ENCODE results near the gene HCFC2.

Gene HCFC2

GRCh38 chr12:104049903-104050356, 14.4 kb upstream of the HCFC2 start, which contains the start of gene GLT8D2:
GLT8D2 (minus strand) TSS chr12:104050187; CDS start chr12:104019648, 30,539 bp downstream.
- Histone ChIP-seq H3F3A (ENCODE audit: insufficient read depth, low read length) (no peaks in the 10 kb centered on the region), H3K27me3 (ENCODE audit: insufficient read depth, low read length) (no peaks in the 10 kb centered on the region), H3K4me2 (ENCODE audit: low read length) (no peak within 1 kb of the TSS), H4K20me1 (ENCODE audit: insufficient read depth, low read length) (no peaks in the 10 kb centered on the region), H3K9me3 (ENCODE audit: low read length) (no peaks in the 10 kb centered on the region), H3K9ac (ENCODE audit: low read length) (no peak within 1 kb of the TSS), H3K79me2 (ENCODE audit: insufficient read depth, low read length) (no peaks in the 10 kb centered on the region), H3K9me2 (ENCODE audit: low read depth, low read length) (no peaks in the 10 kb centered on the region), H3K4me3 (ENCODE audit: low read depth, low read length, poor library complexity, severe bottlenecking) (no peak within 1 kb of the TSS), H3K36me3 (ENCODE audit: insufficient read depth, low read length) (no peaks in the 10 kb centered on the region), H3K4me1 (ENCODE audit: insufficient read depth, low read length, severe bottlenecking) (no peaks in the 10 kb centered on the region), H3K27ac (ENCODE audit: low read depth, low read length, poor library complexity, severe bottlenecking) (no peak within 1 kb of the TSS), H2AFZ (ENCODE audit: low read length) (no peak within 1 kb of the TSS)
- no peak for TF ChIP-seq CTCF (IDR thresholded peaks at IDR 0.05; ENCODE audit: low read length)
- TF ChIP-seq EZH2 (IDR thresholded peaks at IDR 0.05; ENCODE audit: borderline replicate concordance, low read length) = no peak

GRCh38 chr12:104050436-104050835, 13.9 kb upstream of the HCFC2 start:
- Histone ChIP-seq H4K20me1 (ENCODE audit: insufficient read depth, low read length) (no peaks in the 10 kb centered on the region), H3K79me2 (ENCODE audit: insufficient read depth, low read length) (no peaks in the 10 kb centered on the region), H2AFZ (ENCODE audit: low read length) (no peak overlapping the region), H3K4me3 (ENCODE audit: low read depth, low read length, poor library complexity, severe bottlenecking) (no peak overlapping the region), H3K27me3 (ENCODE audit: insufficient read depth, low read length) (no peaks in the 10 kb centered on the region), H3K9ac (ENCODE audit: low read length) (no peak overlapping the region), H3K9me2 (ENCODE audit: low read depth, low read length) (no peaks in the 10 kb centered on the region), H3K9me3 (ENCODE audit: low read length) (no peaks in the 10 kb centered on the region), H3K27ac (ENCODE audit: low read depth, low read length, poor library complexity, severe bottlenecking) (no peak overlapping the region), H3K4me2 (ENCODE audit: low read length) (no peak overlapping the region), H3K4me1 (ENCODE audit: insufficient read depth, low read length, severe bottlenecking) (no peaks in the 10 kb centered on the region), H3K36me3 (ENCODE audit: insufficient read depth, low read length) (no peaks in the 10 kb centered on the region), H3F3A (ENCODE audit: insufficient read depth, low read length) (no peaks in the 10 kb centered on the region)
- TF ChIP-seq CTCF (IDR thresholded peaks at IDR 0.05; ENCODE audit: low read length) = no peak

GRCh38 chr12:104054681-104055346, 9.5 kb upstream of the HCFC2 start:
- H3F3A ChIP-seq (ENCODE audit: insufficient read depth, low read length) = no peaks in the 10 kb centered on the region
- H2AFZ ChIP-seq (ENCODE audit: low read length) = no peak overlapping the region
- H4K20me1 ChIP-seq (ENCODE audit: insufficient read depth, low read length) = no peaks in the 10 kb centered on the region
- H3K27ac ChIP-seq (ENCODE audit: low read depth, low read length, poor library complexity, severe bottlenecking) = no peak overlapping the region
- no peak for TF ChIP-seq CTCF (IDR thresholded peaks at IDR 0.05; ENCODE audit: low read length)
- TF ChIP-seq EZH2 (IDR thresholded peaks at IDR 0.05; ENCODE audit: borderline replicate concordance, low read length) = no peak
- H3K9me2 ChIP-seq (ENCODE audit: low read depth, low read length) = no peaks in the 10 kb centered on the region
- no peaks in the 10 kb centered on the region for H3K79me2 ChIP-seq (ENCODE audit: insufficient read depth, low read length)
- H3K9ac ChIP-seq (ENCODE audit: low read length) = no peak overlapping the region
- no peaks in the 10 kb centered on the region for H3K27me3 ChIP-seq (ENCODE audit: insufficient read depth, low read length)
- H3K4me3 ChIP-seq (ENCODE audit: low read depth, low read length, poor library complexity, severe bottlenecking) = no peak overlapping the region
- H3K4me1 ChIP-seq (ENCODE audit: insufficient read depth, low read length, severe bottlenecking) = no peaks in the 10 kb centered on the region
- no peak overlapping the region for H3K4me2 ChIP-seq (ENCODE audit: low read length)
- no peaks in the 10 kb centered on the region for H3K36me3 ChIP-seq (ENCODE audit: insufficient read depth, low read length)
- H3K9me3 ChIP-seq (ENCODE audit: low read length) = no peaks in the 10 kb centered on the region
